NK-92 (cell line): ENCODE results near the gene ATP1A3.

Experiments
- DNase-seq: peaks from one replicate; lab custom pipeline; 2025; ENCODE audit not compliant: unreplicated experiment; lab: John Stamatoyannopoulos, UW

ATP1A3 gene

DNA sequence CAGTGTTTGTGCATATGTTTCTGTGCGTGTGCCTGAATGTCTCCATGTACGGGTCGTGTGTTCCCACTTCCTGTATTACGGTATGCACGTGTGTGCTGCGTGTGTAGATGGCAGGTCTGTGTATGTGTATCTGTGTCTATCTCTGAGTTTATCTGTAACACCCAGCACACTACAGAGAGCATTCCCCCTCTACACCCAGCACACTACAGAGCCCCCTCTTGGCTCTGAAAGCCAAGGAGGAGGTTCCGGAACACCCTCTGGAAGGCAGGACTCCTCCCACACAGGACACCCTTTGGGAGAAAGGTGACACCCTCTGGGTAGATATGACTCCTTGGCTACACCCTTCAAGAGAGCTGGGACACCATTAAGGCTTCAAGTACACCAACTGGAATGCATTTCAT lies 63.7 kb downstream of the ATP1A3 start:
- DNase-seq, result no peak

DNA sequence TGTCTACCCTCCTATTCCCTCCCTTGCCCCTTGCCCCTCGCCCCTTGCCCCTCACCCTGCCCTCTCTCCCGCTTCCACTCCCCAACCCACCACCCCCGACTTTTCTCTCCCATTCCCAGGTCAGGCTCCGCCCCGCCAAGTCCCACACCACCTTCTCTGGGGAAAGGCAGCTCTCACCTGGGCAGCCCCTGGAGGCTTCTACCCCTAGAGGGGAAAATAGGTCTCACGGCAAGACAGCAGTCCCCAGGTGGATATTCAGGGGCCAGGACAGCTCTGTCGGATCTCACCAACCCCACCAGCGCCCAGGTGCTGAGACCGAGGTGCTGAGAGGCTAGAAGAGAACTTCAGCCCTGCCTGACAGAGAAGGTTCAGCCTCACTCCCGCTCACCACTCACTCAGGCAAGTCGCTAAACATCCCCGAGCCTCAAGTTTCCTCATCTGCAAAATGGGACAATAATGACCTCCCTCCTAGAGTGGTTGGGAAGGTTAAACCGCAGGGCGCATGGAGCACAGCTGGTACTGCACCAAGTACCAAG lies 64.4 kb downstream of the ATP1A3 start:
- DNase-seq, result no peak

DNA sequence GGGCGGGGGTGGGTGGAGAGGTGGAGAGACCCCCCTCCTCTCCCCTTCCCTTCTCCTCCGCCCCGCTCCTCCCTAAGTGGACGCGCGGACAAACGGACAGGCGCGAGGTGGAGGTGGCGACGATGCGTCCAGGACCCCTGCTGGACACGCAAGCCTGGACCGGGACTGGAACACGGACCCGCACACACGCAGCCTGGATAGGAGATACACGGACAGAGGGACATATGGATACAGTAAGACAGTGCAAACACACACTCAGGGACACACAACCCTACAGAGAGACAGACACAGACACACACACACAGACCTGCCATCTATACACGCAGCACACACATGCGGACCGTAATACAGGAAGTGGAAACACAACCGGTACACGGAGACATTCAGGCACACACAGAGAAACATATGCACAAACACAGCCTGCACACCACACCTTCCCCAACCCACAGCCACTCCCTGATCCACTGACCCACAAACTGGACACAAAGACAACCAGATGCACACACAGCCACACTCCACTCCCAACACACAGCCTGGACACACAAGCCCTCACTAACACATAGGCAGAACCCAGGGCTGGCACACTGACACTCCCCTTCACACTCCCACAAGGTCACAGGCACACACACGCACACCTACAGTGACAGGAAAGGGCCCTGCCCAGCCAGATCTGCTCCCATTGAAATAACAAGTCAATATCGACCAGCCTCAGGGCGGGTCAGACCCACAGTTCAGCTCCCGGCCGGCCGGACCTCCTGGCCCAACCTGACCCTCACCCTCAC lies 65.1 kb downstream of the ATP1A3 start:
- no peak for DNase-seq

GRCh38 chr19:41928221-41928683 lies 65.8 kb downstream of the ATP1A3 start, which contains the start of gene ERFL:
TSS of gene ERFL (minus strand) at chr19:41928449. CDS start at chr19:41912919, 15,530 bp downstream.
- no peak for DNase-seq

GRCh38 chr19:41927497-41928192 lies 66.4 kb downstream of the ATP1A3 start:
- DNase-seq, result no peak

DNA sequence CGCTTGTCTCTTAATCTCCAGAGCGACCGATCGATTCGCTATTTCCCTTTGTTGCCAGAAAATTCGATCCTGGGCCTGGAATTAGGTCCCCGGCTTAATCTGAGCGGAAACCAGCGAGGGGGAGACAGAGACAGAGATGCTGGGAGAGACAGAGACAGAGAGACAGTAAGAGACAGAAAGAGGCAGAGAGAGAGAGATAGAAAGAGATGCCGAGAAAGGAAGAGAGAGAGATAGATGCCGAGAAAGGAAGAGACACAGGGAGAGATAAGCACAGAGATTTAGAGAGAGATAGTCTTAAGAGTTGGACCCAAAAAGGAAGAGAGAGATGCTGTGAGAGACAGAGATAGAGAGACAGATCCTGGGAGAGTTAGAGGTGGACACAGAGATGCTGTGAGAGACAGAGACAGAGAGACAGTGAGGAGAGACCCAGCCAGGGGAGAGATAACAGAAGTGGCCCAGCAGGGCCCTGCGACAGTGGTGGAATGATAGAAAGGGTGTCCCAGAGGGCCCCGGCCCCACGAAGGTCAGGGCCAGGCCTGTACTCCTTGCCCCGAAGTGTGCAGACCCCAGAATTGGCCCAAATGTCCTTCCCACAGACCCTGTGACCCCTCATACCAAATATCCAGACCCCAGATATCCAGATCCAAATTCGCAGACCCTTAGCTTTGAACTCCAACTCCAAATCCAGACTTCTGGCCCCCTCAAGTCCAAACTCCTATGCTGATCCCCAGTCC lies 67.1 kb downstream of the ATP1A3 start:
- DNase-seq, result no peak

DNA sequence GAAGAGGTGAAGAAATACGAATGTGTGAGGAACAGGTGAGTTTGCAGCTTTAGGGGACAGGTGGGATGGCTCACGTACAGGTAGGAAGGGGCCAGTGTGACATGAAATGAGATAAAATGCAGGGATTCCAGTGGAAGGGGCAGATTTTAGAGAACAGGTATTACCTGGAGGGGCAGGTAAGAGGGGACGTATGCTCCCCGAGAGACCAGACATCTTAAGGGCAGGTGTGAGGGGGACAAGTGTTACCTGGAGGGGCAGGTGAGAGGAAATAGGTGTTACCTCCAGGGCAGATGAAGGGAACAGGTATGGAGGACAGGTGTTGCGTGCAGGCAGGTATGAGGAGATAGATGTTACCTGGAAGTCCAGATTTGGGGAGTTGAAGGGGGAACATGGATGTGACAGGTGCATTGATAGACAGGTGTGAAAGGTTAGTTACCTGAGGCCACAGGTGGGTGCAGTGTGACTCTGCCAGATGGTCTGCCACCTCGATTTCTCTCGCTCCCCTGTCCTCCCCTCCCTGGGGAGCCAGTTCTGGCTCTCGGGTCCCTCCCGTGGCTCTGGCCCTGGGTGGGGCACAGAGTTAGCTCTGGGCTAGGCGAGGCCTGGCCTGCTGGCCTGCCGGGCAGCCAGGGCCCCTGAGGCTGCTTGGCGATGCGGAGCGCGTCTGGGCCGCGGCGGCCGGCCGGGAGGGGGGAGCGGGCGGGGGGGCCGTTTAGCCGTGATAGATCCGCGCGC lies 67.8 kb downstream of the ATP1A3 start:
- DNase-seq, result no peak

DNA sequence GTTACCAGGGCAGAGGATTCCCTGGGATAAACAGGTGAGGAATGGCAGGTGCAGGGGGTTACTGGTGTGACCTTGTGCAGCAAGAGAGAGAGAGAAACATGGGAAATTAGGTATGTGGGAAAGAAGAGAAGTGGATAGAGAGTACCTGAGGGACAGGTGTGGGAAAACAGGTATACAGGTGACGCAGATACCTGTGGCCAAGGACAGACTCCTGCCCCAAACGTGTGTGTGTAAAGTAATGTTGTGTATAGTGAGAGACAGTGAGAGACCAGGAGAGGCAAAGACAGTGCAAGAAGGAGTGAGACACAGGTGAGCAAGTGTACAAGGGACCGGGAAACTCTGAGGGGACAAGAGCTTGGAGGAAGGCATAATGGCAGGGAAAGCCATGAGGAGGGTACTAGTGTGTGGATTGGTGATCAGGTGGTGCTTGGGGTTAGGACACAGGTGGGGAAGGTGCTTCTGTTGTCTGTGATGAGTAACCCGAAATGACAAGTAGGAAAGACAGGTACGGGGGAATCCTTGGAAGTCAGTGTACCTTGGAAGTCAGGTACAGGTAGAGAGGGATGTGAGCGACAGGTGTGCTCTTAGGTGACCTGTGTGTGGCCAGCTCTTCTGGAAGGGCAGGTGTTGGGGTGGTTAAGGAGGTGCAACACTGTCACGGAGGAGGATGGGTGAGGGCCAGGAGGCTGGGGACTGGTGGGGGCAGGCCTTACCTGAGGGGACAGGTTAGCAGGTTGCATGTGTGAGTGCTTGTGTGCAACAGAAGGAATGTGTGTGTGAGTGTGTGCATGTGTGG lies 68.6 kb downstream of the ATP1A3 start:
- DNase-seq, result no peak

DNA sequence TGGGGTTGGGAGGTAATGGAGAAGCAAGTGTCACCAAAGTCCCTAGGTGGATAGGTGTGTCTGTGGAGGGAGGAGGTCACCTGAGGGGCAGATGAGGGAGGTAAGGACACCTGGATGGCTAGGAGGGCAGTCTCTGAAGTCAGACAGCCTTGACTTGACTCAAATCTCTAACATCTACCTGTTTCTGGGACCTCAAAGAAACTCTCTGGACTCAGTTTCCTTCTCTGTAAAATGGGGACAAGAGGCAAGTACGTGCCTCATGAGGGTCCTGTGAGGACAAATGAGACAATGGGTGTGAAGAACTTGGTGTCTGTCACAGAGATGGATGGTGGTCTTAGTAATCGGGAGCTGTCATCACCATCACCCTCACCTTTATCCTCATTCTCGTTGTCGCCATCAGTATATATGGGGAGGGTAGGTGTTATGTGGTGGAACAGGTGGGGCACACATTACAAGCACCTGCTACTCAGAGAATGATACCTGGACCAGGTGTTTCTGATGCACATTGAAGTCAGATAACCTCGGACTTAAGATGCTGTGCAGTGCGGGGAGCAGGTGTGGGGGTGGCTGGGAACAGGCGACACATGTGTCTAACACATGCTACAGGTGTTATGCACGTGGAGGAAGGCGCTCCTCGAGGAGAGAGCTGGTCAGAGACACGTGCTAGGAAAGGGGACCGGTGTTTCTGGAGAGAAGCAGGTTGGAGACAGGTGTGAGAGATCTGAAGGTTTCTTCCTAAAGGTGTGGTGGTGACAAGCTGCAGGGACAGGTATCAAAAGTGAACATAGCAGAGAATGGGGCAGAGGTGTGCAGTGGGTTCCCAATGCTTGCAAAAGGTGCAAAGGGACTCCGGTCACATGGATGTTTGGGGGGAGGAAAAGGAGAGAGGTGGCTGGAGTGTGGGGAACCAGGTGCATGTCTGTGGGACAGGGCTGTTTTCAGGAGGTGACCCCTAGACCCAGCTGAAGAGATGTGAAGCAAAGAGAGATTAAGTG lies 69.6 kb downstream of the ATP1A3 start:
- DNase-seq, result no peak

GRCh38 chr19:41923045-41923788 lies 70.8 kb downstream of the ATP1A3 start:
- no peak for DNase-seq

DNA sequence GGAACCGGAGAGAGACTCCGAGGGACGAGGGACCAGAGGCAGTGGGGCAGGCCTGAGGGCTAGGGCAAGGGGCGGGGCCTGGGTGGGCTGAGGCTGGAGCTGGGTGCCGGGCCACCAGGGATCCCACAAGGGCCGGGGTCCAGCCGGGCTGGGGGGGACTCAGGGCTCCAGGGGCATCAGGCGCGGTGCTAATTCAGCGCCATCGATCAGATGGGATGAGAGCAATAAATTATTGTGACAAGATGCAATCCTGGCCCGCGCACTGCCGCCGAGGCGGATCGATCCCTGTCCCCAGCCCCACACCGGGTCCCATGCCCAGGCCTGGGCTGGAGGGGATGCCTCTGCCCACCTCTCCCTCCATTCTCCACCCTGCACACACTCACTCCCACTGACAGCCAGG lies 71.4 kb downstream of the ATP1A3 start:
- no peak for DNase-seq

GRCh38 chr19:41921577-41922576 lies 72.2 kb downstream of the ATP1A3 start:
- no peak for DNase-seq

GRCh38 chr19:41920882-41921576 lies 73.0 kb downstream of the ATP1A3 start:
- DNase-seq, result no peak

- no peak for DNase-seq
Observed at GRCh38 chr19:41919948-41920712, 73.9 kb downstream of the ATP1A3 start.

GRCh38 chr19:41918653-41919244 lies 75.3 kb downstream of the ATP1A3 start:
- DNase-seq, result no peak
